T-helper 2 cell treated with Interferon-gamma antibody and Interleukin-4, amounts not matched to agents 100 ng/mL and 5 ng/mL, for 36 hours (primary cell): ENCODE measurements around the gene UQCC5. TPM values are rescaled to one million over a fixed set of nuclear protein-coding genes. Genes with fewer than 3 reads are reported as not detected.

Experiments
- intact Hi-C: fragments of 100-400 bp; cut with micrococcal nuclease; formaldehyde crosslinking; loops from one replicate; pipeline ENCODE4 v1.15.1; 2023
- total RNA-seq: library from RNA; stranded (reverse); gene quantifications from 2 replicates; pipeline ENCODE4 v1.2.3, GENCODE V29; 2022

Gene UQCC5
- total RNA-seq, 1 donor from 2014 or later: 9.1 TPM

GRCh38 chr3:52532838-52533622 is 3.4 kb upstream of the UQCC5 start:
- intact Hi-C loops: loop anchor here (2.0 to 10.0 kb wide), 3 partner anchors 152 to 512 kb away; partner anchors contain the start of genes PBRM1, SFMBT1 and WDR82

GRCh38 chr3:52533623-52534280 is 2.7 kb upstream of the UQCC5 start, which contains the start of gene NT5DC2:
Gene NT5DC2, minus strand, starts transcription at chr3:52533857. Its CDS starts 120 bp downstream, at chr3:52533737.
- intact Hi-C loops: loop anchor here (2.0 to 10.0 kb wide), 3 partner anchors 151 to 511 kb away; partner anchors contain the start of genes PBRM1, SFMBT1 and WDR82

GRCh38 chr3:52534281-52535183 is 1.9 kb upstream of the UQCC5 start:
- intact Hi-C loops: loop anchor here (10.0 kb wide), 2 partner anchors 260 to 510 kb away; partner anchors contain the start of genes SFMBT1 and WDR82

GRCh38 chr3:52535411-52536111 is 844 bp upstream of the UQCC5 start:
- intact Hi-C loops: loop anchor here (1.0 to 10.0 kb wide), 3 partner anchors 80 to 509 kb away; partner anchors contain the start of genes NISCH, SFMBT1 and WDR82

- intact Hi-C loops: loop anchor here (1.0 to 10.0 kb wide), 3 partner anchors 81 to 509 kb away; partner anchors contain the start of genes NISCH, SFMBT1 and WDR82
Measured at GRCh38 chr3:52536112-52536368, 365 bp upstream of the UQCC5 start.

GRCh38 chr3:52537165-52537620 is 788 bp downstream of the UQCC5 start:
- intact Hi-C loops: loop anchor here (10.0 kb wide), 2 partner anchors 262 to 508 kb away; partner anchors contain the start of genes SFMBT1 and WDR82

GRCh38 chr3:52537726-52538421 is 1.5 kb downstream of the UQCC5 start:
- intact Hi-C loops: loop anchor here (10.0 kb wide), 2 partner anchors 263 to 507 kb away; partner anchors contain the start of genes SFMBT1 and WDR82

GRCh38 chr3:52539010-52539653 is 2.7 kb downstream of the UQCC5 start:
- intact Hi-C loops: loop anchor here (10.0 kb wide), 2 partner anchors 264 to 506 kb away; partner anchors contain the start of genes SFMBT1 and WDR82

- intact Hi-C loops: no loop called here
Measured at GRCh38 chr3:52541050-52541449, 4.6 kb downstream of the UQCC5 start.

GRCh38 chr3:52544937-52545336 is 8.5 kb downstream of the UQCC5 start:
- intact Hi-C loops: no loop called here

- intact Hi-C loops: no loop called here
Measured at GRCh38 chr3:52546111-52546901, 9.9 kb downstream of the UQCC5 start.

GRCh38 chr3:52547143-52547542 is 10.7 kb downstream of the UQCC5 start:
- intact Hi-C loops: no loop called here

GRCh38 chr3:52551118-52551517 is 14.7 kb downstream of the UQCC5 start:
- intact Hi-C loops: no loop called here

GRCh38 chr3:52552089-52552488 is 15.7 kb downstream of the UQCC5 start:
- intact Hi-C loops: no loop called here

- intact Hi-C loops: no loop called here
Measured at GRCh38 chr3:52554026-52554755, 17.8 kb downstream of the UQCC5 start.

- intact Hi-C loops: no loop called here
Measured at GRCh38 chr3:52555056-52555455, 18.7 kb downstream of the UQCC5 start.
